NCI-H1105 treated with DMSO at 0.1 percent for 48 hours (cell line): ENCODE measurements around the gene TGFBR3L.
"Not testable (repeated sequence)": the region's sequence is repeated elsewhere in the genome, so short reads cannot be mapped to it uniquely, and the experiment has no call there.

ENCODE experiments used
- DNase-seq: peaks from one replicate; lab custom pipeline; 2025; lab: John Stamatoyannopoulos, UW

Gene TGFBR3L

GRCh38 chr19:7917267-7918061, 2.8 kb downstream of the TGFBR3L start:
- DNase-seq: peak; percentile 39

- DNase-seq: not testable (repeated sequence)
Measured at GRCh38 chr19:7918062-7918614, 3.5 kb downstream of the TGFBR3L start.

GRCh38 chr19:7918615-7919421, 4.2 kb downstream of the TGFBR3L start:
- DNase-seq: no peak

- peak; percentile 90 for DNase-seq
Measured at GRCh38 chr19:7919610-7920518, 5.2 kb downstream of the TGFBR3L start, which contains the start of gene SNAPC2. Gene SNAPC2, plus strand, starts transcription at chr19:7920338. Its CDS starts 29 bp downstream, at chr19:7920367.

- DNase-seq: peak; percentile 95
Measured at GRCh38 chr19:7920519-7921301, 6.1 kb downstream of the TGFBR3L start.

- peak; percentile 40 for DNase-seq
Measured at GRCh38 chr19:7921302-7921966, 6.8 kb downstream of the TGFBR3L start.

GRCh38 chr19:7921967-7922835, 7.6 kb downstream of the TGFBR3L start:
- no peak for DNase-seq

- no peak for DNase-seq
Measured at GRCh38 chr19:7922836-7923195, 8.2 kb downstream of the TGFBR3L start.

- no peak for DNase-seq
Measured at GRCh38 chr19:7923295-7924191, 8.9 kb downstream of the TGFBR3L start.

- no peak for DNase-seq
Measured at GRCh38 chr19:7924241-7924640, 9.6 kb downstream of the TGFBR3L start.

GRCh38 chr19:7924651-7925170, 10.1 kb downstream of the TGFBR3L start:
- no peak for DNase-seq

GRCh38 chr19:7925171-7925851, 10.7 kb downstream of the TGFBR3L start:
- DNase-seq: peak; percentile 74

GRCh38 chr19:7926021-7926726, 11.5 kb downstream of the TGFBR3L start, which contains the start of gene CTXN1:
Gene CTXN1, minus strand, starts transcription at chr19:7926135. Its CDS starts 597 bp downstream, at chr19:7925538.
- DNase-seq: peak; percentile 62

GRCh38 chr19:7926727-7927604, 12.3 kb downstream of the TGFBR3L start:
- no peak for DNase-seq

- DNase-seq: no peak
Measured at GRCh38 chr19:7927605-7928333, 13.1 kb downstream of the TGFBR3L start.
